ENCODE results near the gene ESAM. TPM values are rescaled to one million over a fixed set of nuclear protein-coding genes. Genes with fewer than 3 reads are reported as not detected.

Gene ESAM
- 311 and 317 TPM in 2 replicates for total RNA-seq

GRCh38 chr11:124762105-124762623 lies at the start of gene ESAM:
Gene ESAM, minus strand, starts transcription at chr11:124762290. Its CDS starts 136 bp downstream, at chr11:124762154.

GRCh38 chr11:124800226-124800929 lies 38.3 kb upstream of the ESAM start, which contains the start of gene MSANTD2:
Gene MSANTD2, minus strand, starts transcription at chr11:124800406. Its CDS starts 26 bp downstream, at chr11:124800380.

GRCh38 chr11:124751741-124752470 lies 10.2 kb downstream of the ESAM start, which contains the start of gene VSIG2:
Gene VSIG2, minus strand, starts transcription at chr11:124752255. Its CDS starts 118 bp downstream, at chr11:124752137.

GRCh38 chr11:124739479-124740276 lies 22.4 kb downstream of the ESAM start, which contains the start of gene NRGN:
Gene NRGN, plus strand, starts transcription at chr11:124739942. Its CDS starts 143 bp downstream, at chr11:124740085.

Other genes starting within 250 kb of the ESAM start
- gene OR8B12, start 218.6 kb downstream of the ESAM start, total RNA-seq = not detected in 2 replicates
- gene OR8A1, start 192.3 kb downstream of the ESAM start, total RNA-seq = not detected in 2 replicates
- gene PANX3, start 150.9 kb downstream of the ESAM start, total RNA-seq = not detected in 2 replicates
- 18.4 and 19.9 TPM in 2 replicates for gene TBRG1, start 139.4 kb downstream of the ESAM start, total RNA-seq
- 13.9 and 14.9 TPM in 2 replicates for gene SIAE, start 88.6 kb downstream of the ESAM start, total RNA-seq
- 14.2 and 16.4 TPM in 2 replicates for gene SPA17, start 88.4 kb downstream of the ESAM start, total RNA-seq
- 21.7 and 24.4 TPM in 2 replicates for gene NRGN, start 22.3 kb downstream of the ESAM start, total RNA-seq
- gene VSIG2, start 10.0 kb downstream of the ESAM start, total RNA-seq = 0.07 and 0.44 TPM in 2 replicates
- gene MSANTD2, start 38.1 kb upstream of the ESAM start, total RNA-seq = 8.6 and 9.1 TPM in 2 replicates
- gene ROBO3, start 103.1 kb upstream of the ESAM start, total RNA-seq = 4.3 and 8.1 TPM in 2 replicates
- gene ROBO4, start 135.6 kb upstream of the ESAM start, total RNA-seq = 405 and 425 TPM in 2 replicates
- gene HEPN1, start 157.0 kb upstream of the ESAM start, total RNA-seq = not detected in 2 replicates
- not detected in 2 replicates for gene HEPACAM, start 173.8 kb upstream of the ESAM start, total RNA-seq
- 4.2 and 4.4 TPM in 2 replicates for gene CCDC15, start 191.9 kb upstream of the ESAM start, total RNA-seq